Ovary (tissue), 3 donors: ENCODE results near the gene PCBP4.

Source experiments
- CTCF ChIP-seq, 3 donors: fragments of 450-650 bp in 2 of 3; fragments of 200-600 bp in 1 of 3; IDR thresholded peaks; one replicate each; pipeline versions ENCODE4 v1.5.1 to v1.8.0; 2016 to 2022; ENCODE audit warnings: antibody characterized with exemption in 3 of 3, mild to moderate bottlenecking in 1 of 3
- POLR2A ChIP-seq: fragments of 450-650 bp; IDR thresholded peaks from one replicate; pipeline ENCODE4 v1.6.1; 2017; ENCODE audit warnings: antibody characterized with exemption, mild to moderate bottlenecking, moderate library complexity
- donor health status: DM: no; HTN: no; CAD: no.

- TF ChIP-seq CTCF (IDR thresholded peaks at IDR 0.05) (no peak), POLR2A (no peak)
Observed at GRCh38 chr3:52006017-52006819, 39.0 kb upstream of the PCBP4 start.
